CD4-positive, alpha-beta T cell treated with Interleukin-2 at 100 ng/mL for 4 hours (primary cell): ENCODE data around the gene NEMP1.
A peak's percentile ranks its signal among the peaks of the same experiment; 100 is the strongest.
"Not testable (repeated sequence)": the region's sequence is repeated elsewhere in the genome, so short reads cannot be mapped to it uniquely, and the experiment has no call there.

Experiments used
- DNase-seq: peaks from one replicate; pipeline ENCODE4 v3.0.0-alpha.2; 2020; ENCODE audit warnings: low spot score

The NEMP1 gene, protein sequence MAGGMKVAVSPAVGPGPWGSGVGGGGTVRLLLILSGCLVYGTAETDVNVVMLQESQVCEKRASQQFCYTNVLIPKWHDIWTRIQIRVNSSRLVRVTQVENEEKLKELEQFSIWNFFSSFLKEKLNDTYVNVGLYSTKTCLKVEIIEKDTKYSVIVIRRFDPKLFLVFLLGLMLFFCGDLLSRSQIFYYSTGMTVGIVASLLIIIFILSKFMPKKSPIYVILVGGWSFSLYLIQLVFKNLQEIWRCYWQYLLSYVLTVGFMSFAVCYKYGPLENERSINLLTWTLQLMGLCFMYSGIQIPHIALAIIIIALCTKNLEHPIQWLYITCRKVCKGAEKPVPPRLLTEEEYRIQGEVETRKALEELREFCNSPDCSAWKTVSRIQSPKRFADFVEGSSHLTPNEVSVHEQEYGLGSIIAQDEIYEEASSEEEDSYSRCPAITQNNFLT

DNA sequence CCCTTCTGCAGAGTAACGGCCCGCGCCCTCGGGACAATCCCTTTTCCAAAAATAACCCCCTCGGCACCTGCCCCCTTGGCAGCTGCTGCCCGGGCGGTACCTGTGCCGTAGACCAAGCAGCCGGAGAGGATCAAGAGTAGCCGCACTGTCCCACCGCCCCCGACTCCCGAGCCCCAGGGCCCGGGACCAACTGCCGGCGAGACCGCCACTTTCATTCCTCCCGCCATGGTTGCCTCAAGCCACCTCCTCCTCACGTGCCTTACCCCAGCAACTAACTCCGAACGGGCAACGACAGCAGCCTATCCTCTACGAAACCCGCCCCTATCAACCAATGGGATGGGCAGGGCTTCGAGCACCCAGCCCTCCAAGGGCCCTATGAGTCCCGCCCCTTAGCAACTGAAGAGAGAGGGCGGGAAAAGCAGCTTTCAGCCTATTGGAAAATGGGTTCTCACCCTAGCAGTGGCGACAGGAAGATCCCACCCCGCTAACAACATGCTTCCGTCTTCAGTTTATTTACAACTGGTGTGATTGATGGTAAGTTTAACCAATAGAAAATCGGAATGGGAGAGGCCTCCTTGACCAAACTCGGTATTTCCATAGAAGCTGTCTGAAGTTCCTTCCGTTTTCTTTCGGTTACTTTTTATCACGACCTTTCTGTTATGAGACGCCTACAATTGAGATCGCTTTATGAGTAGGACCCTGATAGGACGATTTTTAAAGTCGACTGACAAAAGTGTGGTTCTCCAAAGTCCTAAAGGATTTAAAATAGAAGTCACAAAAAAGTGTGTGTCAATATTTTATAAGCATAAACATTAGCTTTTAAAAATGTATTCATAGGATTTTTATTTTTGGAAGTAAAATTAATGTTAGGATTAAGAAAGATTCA, at the start of gene NEMP1:
Gene NEMP1, minus strand, starts transcription at position 273 of the 886 bp plus-strand sequence. Its CDS starts 46 bp downstream, at position 227.
- DNase-seq = peak; percentile 100

DNA sequence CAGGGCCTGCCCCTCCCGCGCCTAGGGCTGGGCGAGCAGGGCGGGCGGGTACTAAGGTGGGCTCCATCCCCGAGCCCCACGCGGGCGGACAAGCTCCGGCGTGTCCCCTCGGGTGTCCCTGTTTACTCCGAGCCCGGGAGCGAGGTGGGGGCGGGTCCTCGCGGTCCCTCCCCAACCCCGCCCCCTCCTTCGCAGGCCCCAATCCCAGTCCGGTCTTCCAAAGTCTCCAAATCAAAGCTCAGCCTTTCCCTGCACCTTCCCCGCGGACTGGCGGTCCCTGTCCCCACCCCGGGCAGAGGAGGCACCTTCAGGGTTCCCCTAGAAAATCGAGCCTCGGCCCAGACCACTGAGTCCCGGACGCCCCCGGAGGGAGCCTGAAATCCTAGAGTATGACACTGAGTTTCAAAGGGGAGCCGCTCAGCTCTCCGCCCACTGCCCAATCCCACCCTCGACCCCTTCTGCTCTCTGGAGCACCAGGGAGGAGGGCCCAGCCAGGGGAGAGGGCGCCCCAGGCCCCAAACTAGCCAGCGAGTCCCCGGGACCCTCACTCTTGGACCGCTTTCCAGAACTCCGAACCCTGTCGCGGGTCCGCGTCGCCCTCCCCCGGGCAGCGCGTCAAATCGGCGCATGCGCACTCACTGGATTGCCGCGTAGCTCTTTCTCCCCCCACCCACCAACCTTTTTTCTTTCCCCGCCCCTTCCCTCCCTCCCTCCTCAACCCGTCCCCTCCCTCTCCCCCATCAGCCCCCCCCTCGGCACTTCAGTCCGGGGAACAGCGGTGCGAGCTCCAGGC, 49.3 kb upstream of the NEMP1 start, which contains the start of gene LRP1:
Gene LRP1, plus strand, starts transcription at position 758 of the 793 bp plus-strand sequence. CDS start 482 bp downstream, outside the sequence.
- peak; percentile 81 for DNase-seq

DNA sequence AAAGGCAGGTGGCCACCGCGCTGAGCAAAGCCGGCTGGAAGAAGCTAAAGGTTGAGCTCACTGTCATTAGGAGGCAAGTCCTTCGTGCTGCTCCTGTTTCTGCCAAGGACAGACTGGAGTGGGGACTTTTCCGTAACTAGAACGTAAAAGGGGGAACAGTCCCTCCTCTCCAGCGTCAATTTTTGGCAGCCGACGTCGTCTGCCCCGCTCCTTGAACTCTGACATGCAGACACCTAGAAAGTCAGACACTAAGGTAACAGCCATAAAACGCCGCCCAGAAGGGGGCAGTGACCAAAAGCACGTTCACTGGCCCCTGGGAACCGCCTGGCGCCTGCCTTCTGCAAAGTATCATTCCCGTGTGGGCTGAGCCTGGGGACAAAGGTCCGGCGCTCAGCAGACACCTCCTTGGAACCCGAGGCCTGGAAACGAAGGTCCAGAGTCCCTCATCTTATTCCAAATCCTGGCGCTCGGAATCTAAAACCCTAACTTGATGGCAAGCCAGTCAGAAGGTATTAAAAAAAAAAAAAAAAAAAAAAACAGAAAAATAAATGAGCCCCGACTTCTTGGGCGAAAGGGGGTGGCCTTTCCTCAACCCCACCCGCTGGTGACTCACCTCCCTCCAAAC, 48.6 kb upstream of the NEMP1 start:
- DNase-seq = peak; percentile 80

DNA sequence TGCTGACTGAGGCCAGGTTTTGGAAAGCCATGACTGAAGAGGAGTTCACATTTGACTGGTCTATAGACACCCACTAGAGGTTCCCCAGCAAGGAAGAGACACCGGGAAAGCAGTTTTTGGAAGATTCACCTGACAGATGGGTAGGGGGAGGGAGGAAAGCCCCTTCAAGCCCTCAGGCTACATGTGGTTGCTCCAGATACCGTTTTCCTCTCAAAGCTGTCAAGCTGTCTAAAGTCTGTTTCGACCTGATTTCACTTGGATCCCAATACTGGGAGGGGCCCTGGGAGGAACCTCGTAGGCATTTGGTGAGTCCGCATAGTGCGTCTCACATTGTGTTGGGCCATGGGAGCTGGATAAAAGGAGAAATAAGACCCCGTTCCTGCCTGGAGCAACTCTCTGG, 48.0 kb upstream of the NEMP1 start:
- no peak for DNase-seq

- no peak for DNase-seq
These were observed 47.5 kb upstream of the NEMP1 start for GRCh38 chr12:57126061-57126460.

DNA sequence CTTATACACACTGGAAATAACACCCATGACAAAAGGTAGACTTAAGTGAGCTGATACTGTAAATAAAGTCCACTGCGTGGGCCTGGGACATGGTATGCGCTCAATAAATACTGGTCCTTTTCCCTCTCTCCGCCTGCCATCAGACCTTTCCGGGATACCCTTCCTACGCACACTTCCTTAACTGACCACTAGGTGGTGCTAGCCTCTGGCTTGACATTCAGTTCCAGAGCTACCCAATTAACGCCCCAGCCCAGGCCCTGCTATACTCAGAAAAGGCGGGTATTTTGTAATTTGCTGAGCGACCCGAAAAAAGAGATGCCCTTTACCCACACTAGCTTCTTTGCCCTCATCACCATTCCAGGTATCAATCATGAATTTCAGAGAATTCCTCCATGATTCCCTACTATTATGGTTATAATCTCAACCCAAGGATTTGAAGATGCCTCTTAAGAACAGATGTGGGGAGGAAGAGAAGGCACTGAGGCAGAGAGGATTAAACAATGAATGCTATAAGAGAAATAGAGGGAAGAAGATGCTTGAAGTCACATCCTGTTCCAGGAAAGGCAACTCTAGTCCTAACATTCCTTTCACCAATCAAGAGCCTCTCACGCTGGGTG, 45.8 kb upstream of the NEMP1 start:
- peak; percentile 86 for DNase-seq

DNA sequence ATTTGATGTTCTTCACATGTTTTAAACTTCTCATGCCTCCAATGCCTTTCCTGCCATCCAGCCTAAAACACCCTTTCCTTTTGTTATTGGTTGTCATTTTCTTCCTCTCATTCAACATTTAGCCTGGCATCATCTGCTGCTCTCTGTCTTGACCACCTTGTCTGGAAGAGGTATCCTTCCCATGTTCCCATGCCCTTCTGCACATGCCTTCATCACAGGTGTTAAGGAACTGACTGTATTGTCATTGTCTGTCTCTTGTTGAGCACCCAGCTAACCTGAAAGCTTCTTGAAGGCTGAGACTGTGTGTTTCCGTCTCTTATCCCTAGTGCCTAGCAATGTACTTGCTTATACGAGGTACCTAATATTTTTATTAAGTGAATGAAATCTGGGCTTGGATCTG, 45.2 kb upstream of the NEMP1 start:
- DNase-seq = no peak

DNA sequence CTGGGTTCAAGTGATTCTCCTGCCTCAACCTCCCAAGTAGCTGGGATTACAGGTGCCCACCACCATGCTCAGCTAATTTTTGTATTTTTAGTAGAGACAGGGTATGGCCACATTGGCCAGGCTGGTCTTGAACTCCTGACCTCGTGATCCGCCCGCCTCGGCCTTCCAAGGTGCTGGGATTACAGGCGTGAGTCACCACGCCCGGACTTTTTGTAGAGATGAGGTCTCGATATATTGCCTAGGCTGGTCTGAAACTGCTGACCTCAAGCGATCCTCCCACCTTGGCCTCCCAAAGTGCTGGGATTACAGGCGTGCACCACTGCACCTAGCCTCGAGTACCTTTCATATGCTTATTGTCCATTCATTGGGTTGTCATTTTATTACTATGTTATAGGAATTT, 42.1 kb upstream of the NEMP1 start:
- DNase-seq = not testable (repeated sequence)

DNA sequence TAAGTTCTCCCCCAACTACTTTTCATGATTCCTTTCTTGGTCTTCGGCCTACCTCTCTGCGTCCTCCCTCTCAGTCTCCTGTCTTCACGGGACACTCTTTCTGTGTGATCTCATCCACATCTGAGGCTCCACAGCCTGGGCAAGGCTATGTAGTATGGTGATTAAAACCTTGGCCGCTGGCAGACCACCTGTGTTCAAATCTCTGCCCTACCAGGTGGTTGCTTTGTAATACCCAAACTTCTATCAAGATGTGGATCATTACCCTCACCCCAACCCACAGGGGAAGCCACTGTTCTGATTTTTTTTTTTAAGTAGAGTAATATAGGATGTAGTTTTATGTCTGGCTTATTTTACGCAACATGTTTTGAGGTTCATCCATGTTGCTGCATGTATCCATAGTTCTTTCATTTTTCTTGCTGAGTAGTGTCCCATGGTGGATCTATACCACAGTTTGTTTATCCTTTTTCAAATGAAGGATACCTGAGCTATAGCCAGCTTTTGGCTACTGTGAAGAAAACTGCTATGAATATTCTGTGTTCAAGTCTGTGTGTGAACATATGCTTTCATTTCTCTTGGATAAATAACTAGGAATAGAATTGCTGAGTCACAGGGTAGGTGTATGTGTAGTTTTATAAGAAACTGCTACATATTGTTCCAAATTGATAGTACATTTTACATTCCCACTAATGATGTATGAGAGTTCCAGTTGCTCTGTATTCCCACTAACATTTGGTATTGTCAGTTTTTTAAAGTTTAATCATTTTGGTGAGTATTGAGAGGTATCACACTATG, 40.9 kb upstream of the NEMP1 start:
- no peak for DNase-seq

DNA sequence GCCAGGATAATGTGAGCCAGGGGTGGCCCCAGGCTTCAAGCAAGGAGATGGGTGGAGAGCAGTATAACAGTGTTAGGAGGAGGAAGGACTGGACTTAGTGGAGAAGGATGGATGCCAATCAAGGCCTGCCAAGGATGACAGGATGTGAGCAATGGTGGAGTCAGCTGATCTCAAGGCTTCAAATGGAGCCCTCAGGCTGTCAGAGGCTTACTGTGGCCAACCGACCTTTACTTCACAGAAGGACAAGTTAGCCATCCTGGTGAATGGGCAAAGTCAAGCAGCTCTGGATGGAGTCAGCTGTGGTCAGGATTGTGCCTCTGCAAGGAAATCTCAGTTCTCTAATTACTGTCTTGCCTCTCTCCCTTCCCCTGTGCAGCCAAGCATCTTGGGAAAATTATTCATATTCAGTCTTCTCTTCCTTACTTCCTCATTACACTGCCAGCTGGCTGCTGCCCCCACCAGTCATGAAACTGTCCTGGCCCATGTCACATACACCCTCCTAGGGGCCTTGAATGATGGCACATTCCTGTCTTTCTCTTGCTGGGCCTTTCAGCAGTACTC, 40.2 kb upstream of the NEMP1 start:
- no peak for DNase-seq

- DNase-seq = no peak
These were observed 38.1 kb upstream of the NEMP1 start for GRCh38 chr12:57116580-57117281.

DNA sequence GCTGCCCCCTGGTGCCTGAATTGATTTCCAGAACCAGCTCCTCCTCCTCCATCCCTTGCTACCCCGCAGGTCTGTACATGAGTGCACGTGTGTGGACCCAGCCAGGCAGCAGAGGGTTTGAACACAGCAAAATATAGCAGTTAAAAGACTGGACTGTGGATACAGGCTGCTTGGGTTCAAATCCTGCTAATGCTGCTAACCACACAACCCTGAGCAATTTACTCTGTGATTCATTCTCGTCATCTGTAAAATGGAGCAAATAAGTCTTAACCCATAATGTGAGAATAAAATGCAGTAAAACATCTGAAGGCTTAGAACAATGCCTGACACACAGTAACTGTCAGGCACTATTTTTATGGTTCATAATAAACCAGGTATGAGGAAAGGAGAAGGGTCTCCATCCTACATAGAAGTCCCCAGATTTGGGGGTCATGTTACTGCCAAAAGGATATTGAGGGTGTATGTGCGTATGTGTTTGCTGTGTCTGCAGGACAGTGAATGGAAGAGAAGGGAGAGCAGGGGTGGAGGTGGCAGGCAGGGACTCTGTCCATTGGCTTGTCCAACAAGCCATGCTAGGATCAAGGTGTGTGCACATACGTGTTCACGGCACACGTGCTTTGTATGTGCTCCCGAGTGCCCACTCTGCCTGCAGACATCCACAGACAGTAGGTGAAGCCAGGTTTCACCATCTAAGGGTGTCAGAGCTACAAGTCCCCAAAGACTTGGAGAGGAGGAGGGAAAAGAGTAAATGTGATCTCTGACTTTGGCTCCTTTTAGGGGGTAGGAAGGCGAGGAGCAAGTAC, 34.1 kb upstream of the NEMP1 start:
- no peak for DNase-seq

DNA sequence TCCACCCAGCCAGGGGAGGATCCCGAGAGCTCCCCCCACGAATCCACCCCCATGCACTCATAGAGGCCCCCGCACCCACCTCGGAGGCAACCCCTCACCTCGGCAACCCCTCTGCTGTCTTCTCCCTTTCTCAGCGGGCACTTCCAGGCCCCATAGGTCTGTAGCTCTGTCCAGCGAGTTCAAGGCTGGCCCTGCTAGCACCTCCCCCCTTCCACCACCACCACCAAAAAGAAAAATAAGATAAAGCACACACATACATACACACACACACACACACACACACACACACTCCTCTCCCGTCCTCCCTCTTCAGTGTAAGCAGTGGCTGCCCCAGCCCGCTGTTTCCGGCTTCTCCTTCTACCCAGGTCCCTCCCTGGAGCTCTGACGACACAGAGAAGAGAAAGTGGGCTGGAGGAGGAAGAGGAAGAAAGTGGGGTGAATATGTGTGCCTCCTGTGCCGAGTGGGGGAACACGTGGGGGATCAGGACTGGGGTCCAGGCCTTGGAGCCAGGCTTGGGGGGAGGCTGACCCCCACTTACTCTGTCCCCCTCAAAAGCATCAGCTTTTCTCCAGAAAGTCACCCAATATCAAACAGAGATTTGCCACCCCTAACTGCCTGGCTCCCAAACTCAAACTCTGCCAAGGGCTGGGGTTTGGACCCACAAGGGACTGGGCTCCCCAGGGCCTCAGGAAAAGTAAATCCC, 32.6 kb upstream of the NEMP1 start, which contains the start of gene STAT6:
Gene STAT6, minus strand, starts transcription at position 332 of the 704 bp plus-strand sequence. CDS start 3,084 bp downstream, outside the sequence.
- peak; percentile 87 for DNase-seq

GRCh38 chr12:57110104-57111030, 31.8 kb upstream of the NEMP1 start:
- DNase-seq = peak; percentile 77

- DNase-seq = no peak
These were observed 30.9 kb upstream of the NEMP1 start for GRCh38 chr12:57109207-57110103.
